ENCODE results near the gene CHD9NB.
"Not testable (repeated sequence)": the region's sequence is repeated elsewhere in the genome, so short reads cannot be mapped to it uniquely, and the experiment has no call there.

- not testable (repeated sequence) for TF ChIP-seq CTCF (IDR thresholded peaks at IDR 0.05; ENCODE audit: insufficient read depth, low read length); POLR2AphosphoS5 (IDR thresholded peaks at IDR 0.05; ENCODE audit: low read depth); REST (IDR thresholded peaks at IDR 0.05; ENCODE audit: insufficient replicate concordance, low read depth); GABPA (IDR thresholded peaks at IDR 0.05; ENCODE audit: low read depth); SPI1 (IDR thresholded peaks at IDR 0.05; ENCODE audit: borderline replicate concordance, low read depth)
These were observed 22.8 kb upstream of the CHD9NB start for GRCh38 chr16:53075461-53075860.
